Kidney (tissue), 14 donors: ENCODE results near the gene AMPD3. TPM values are rescaled to one million over a fixed set of nuclear protein-coding genes. Genes with fewer than 3 reads are reported as not detected.

ENCODE experiments used
- DNase-seq, 5 donors: peaks; one replicate each; pipeline ENCODE4 v3.0.0-alpha.2; 2013 to 2020
- FAIRE-seq: peaks from 2 replicates; lab custom pipeline; 2012; peaks lifted over from hg19 to GRCh38; lab: Jason Lieb, UNC
- H3K27ac ChIP-seq, 2 donors: one replicate each; pipeline ENCODE4 v1.7.0; 2013; ENCODE audit warnings: low read depth in 2 of 2, low read length in 2 of 2, inconsistent platforms in 1 of 2
- H3K27me3 ChIP-seq: one replicate; pipeline ENCODE4 v1.7.1; 2013; ENCODE audit warnings: low read length, inconsistent platforms; ENCODE audit not compliant: control insufficient read depth, insufficient read depth
- H3K36me3 ChIP-seq, 3 donors: one replicate each; pipeline versions ENCODE4 v1.7.0 to v1.7.1; 2013; ENCODE audit warnings: low read length in 3 of 3, control low read depth in 1 of 3, inconsistent platforms in 1 of 3; ENCODE audit not compliant: insufficient read depth in 3 of 3, control insufficient read depth in 2 of 3
- H3K4me1 ChIP-seq, 3 donors: one replicate each; pipeline versions ENCODE4 v1.7.0 to v1.7.1; 2013; ENCODE audit warnings: low read length in 3 of 3, inconsistent platforms in 1 of 3, low read depth in 1 of 3; ENCODE audit not compliant: control insufficient read depth in 2 of 3, insufficient read depth in 2 of 3
- H3K4me3 ChIP-seq, 3 donors: one replicate each; pipeline versions ENCODE4 v1.7.0 to v1.8.1; 2013; ENCODE audit warnings: low read length in 3 of 3, control low read depth in 1 of 3, inconsistent platforms in 1 of 3
- H3K9ac ChIP-seq, 3 donors: one replicate each; pipeline versions ENCODE4 v1.7.0 to v1.7.1; 2013; ENCODE audit warnings: low read length in 3 of 3, control low read depth in 1 of 3, inconsistent platforms in 1 of 3
- H3K9me3 ChIP-seq, 3 donors: one replicate each; pipeline versions ENCODE4 v1.7.0 to v1.7.1; 2013; ENCODE audit warnings: low read length in 3 of 3, control low read depth in 1 of 3, inconsistent platforms in 1 of 3; ENCODE audit not compliant: control insufficient read depth in 2 of 3, insufficient read depth in 1 of 3
- CTCF ChIP-seq: IDR thresholded peaks from 3 replicates; pipeline ENCODE4 v1.5.1; 2012; ENCODE audit warnings: mild to moderate bottlenecking, moderate library complexity, borderline replicate concordance; ENCODE audit not compliant: insufficient read depth; ENCODE audit errors: extremely low read depth
- intact Hi-C: fragments of 100-400 bp; cut with DNase I; formaldehyde crosslinking; loops from one replicate; pipeline ENCODE4 v1.11.1; 2022
- polyA plus RNA-seq: library from polyadenylated mRNA; stranded (reverse); fragments of 350-450 nt; fragmentation: Illumina TruSeq; extraction: RNeasy Lipid Tissue Mini Kit (QIAGEN cat#74804); gene quantifications from one replicate; pipeline ENCODE4 v1.2.3, GENCODE V29; 2014; ENCODE audit warnings: low read depth, low replicate concordance; ENCODE audit not compliant: insufficient read depth
- total RNA-seq: library from RNA; stranded (reverse); fragmentation: NEBNext Ultra II Directional; extraction: Animal tissue kit (Norgen Biotek cat#: 25700); gene quantifications from one replicate; pipeline ENCODE4 v1.2.1, GENCODE V29; 2021
- donor health status: control.
- donor health status: control.
- donor health status: control.
- donor health status: control.
- donor health status: control.
- donor health status: DM: yes; HTN: yes; CAD: no.
- donor health status: Normal renal cell carcinoma (clear cell type).

The AMPD3 gene
- total and polyA plus RNA-seq, 2 donors from 2014 or later: 8.4 to 16.5 TPM

DNA sequence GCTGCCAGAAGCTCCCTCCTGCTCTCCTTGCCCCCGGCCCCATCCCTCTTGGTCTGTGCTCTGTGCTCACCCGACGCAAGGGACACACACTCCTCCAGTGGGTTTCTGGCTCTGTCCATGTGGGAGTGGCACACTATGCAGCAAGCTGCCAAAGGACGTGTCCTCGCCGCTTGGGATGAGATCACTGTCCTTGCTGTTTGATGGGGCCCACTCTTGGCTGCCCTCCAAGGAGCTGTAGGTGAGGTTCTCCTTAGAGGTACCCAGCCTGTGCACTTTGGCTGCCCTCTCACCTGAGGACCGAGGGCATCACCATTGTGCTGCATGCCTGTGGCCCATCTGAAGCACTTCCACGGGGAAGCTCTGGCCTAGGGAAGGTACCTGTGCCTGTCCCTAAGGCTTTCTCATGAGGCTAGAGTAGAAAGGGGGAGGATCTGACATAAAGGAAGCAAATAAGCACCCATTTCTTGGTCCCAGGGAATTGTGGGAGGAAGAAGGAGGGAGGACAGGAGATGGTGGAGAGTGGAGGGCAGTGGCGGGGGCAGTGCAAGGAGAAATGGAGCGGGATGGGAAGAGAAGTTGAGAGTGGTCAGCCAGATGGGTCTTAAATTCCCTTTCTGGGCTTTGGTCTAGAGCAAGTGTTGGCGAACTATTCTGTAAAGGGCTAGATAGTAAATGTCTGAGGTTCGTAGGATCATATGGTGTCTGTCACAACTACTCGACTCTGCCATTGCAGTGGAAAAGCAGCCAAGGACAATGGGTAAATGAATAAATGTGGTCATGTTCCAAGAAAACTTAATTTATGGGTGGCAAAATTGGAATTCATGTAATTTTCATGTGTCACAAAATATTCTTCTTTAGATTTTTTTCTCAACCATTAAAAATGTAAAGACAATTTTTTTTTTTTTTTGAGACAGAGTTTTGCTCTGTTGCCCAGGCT lies 47.0 kb upstream of the AMPD3 start:
- Histone ChIP-seq H3K9ac (no peak overlapping the region), H3K27me3 (no peaks in the 10 kb centered on the region), H3K4me3 (no peak overlapping the region), H3K9me3 (no peaks in the 10 kb centered on the region), H3K36me3 (no peaks in the 10 kb centered on the region), H3K4me1 (peaks cover 0 to 4% (median 0%) of the 10 kb centered on the region in 3 donors), H3K27ac (no peak overlapping the region)
- no peak for TF ChIP-seq CTCF
- FAIRE-seq (no peak), DNase-seq (no peak)
- intact Hi-C loops: loop anchor here (5.0 kb wide), 1 partner anchor 329 kb away; no protein-coding TSS in a partner anchor

- intact Hi-C loops: loop anchor here (5.0 kb wide), 1 partner anchor 328 kb away; no protein-coding TSS in a partner anchor
- H3K4me1 ChIP-seq: peaks cover 0 to 4% (median 0%) of the 10 kb centered on the region in 3 donors
- no peak overlapping the region for H3K27ac ChIP-seq
- H3K9ac ChIP-seq: no peak overlapping the region
- FAIRE-seq: no peak
- H3K36me3 ChIP-seq: no peaks in the 10 kb centered on the region
- H3K27me3 ChIP-seq: no peaks in the 10 kb centered on the region
- no peak for DNase-seq
- no peak overlapping the region for H3K4me3 ChIP-seq
- no peak for TF ChIP-seq CTCF
- H3K9me3 ChIP-seq: no peaks in the 10 kb centered on the region
Observed at GRCh38 chr11:10409207-10409661, 45.8 kb upstream of the AMPD3 start.

DNA sequence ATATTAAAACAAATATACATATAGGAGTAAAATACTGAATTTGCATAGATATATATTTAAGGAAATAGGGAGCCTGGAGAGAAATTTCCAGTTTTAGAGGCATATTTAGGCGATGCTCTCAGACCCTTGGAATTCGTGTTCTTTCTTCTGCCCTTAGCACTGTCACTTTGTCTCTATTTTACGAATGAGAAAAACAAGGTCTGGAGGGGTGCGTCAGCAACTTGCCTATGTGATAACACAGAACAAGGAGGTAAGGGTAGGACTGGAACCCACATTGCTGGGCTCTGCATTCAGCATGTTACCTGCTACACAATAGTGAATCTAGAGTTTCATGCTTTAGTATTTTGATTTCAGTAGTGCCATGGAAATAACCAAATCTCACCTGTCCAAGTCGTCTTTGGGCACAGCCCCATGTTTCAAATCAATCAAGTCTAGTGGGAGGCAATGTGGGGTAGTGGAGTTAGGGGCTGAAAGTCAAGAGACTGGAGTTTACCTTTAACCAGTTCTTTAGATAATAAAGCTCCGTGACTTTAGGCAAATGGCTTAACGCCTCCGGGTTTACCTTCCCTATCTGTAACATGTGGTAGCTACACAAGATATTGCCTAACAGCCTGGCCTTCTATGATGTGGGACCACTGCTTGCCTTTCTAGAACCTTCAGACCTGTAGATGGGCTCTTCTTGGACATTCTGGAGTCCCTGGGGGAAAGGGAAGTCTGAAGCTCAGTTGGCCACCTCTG lies 44.8 kb upstream of the AMPD3 start:
- H3K27ac ChIP-seq: no peak overlapping the region
- H3K9ac ChIP-seq: no peak overlapping the region
- intact Hi-C loops: no loop called here
- TF ChIP-seq CTCF: no peak
- FAIRE-seq (no peak), DNase-seq (no peak)
- H3K4me1 ChIP-seq: peaks cover 0 to 4% (median 0%) of the 10 kb centered on the region in 3 donors
- no peaks in the 10 kb centered on the region for H3K36me3 ChIP-seq
- H3K4me3 ChIP-seq: no peak overlapping the region
- no peaks in the 10 kb centered on the region for H3K9me3 ChIP-seq
- no peaks in the 10 kb centered on the region for H3K27me3 ChIP-seq
